Right lobe of liver (tissue), 6 donors: Measurements from ENCODE around the gene PLEKHG3. TPM values are rescaled to one million over a fixed set of nuclear protein-coding genes. Genes with fewer than 3 reads are reported as not detected.
A peak's percentile ranks its signal among the peaks of the same experiment; 100 is the strongest.

Experiments used
- ATAC-seq, 4 donors: fragments of 200-7000 bp; cut with Tn5 transposase; one replicate each; pipeline ENCODE4 v1.9.1; 2020; ENCODE audit warnings: mild to moderate bottlenecking in 4 of 4, moderate library complexity in 4 of 4
- DNase-seq, 3 donors: peaks; one replicate each; pipeline ENCODE4 v3.0.0-alpha.2; 2020
- H3K27ac ChIP-seq, 3 donors: fragments of 200-600 bp; one replicate each; pipeline ENCODE4 v1.8.0; 2022
- H3K27me3 ChIP-seq, 2 donors: fragments of 200-600 bp; one replicate each; pipeline ENCODE4 v1.8.0; 2022
- H3K36me3 ChIP-seq, 4 donors: fragments of 200-600 bp; sonication (generic) in 1 of 4; one replicate each; pipeline versions ENCODE4 v1.5.1 to v1.8.0; 2017 to 2022; ENCODE audit warnings: control low read depth in 1 of 4
- H3K4me1 ChIP-seq, 4 donors: fragments of 200-600 bp; sonication (generic) in 1 of 4; one replicate each; pipeline versions ENCODE4 v1.5.1 to v1.8.0; 2017 to 2022; ENCODE audit warnings: control low read depth in 1 of 4
- H3K4me3 ChIP-seq, 3 donors: fragments of 200-600 bp; one replicate each; pipeline ENCODE4 v1.8.0; 2022
- H3K9me3 ChIP-seq, 4 donors: fragments of 200-600 bp; sonication (generic) in 1 of 4; one replicate each; pipeline versions ENCODE4 v1.5.1 to v1.8.0; 2017 to 2022; ENCODE audit warnings: control low read depth in 1 of 4
- POLR2A ChIP-seq: fragments of 450-650 bp; IDR thresholded peaks from one replicate; pipeline ENCODE4 v1.6.1; 2017; ENCODE audit warnings: antibody characterized with exemption, mild to moderate bottlenecking
- WGBS: methylation state at CpG from one replicate; pipeline ENCODE4 v1.1.6; 2018; ENCODE audit warnings: low coverage, low lambda C conversion rate; ENCODE audit not compliant: insufficient coverage; ENCODE audit errors: missing lambda C conversion rate; 5-methylcytosine and 5-hydroxymethylcytosine counted together
- intact Hi-C, 2 donors: fragments of 100-400 bp; cut with DNase I; formaldehyde crosslinking; loops; one replicate each; pipeline versions ENCODE4 v1.11.2 to v1.14.1; 2022
- total RNA-seq, 6 experiments: library from RNA; depleted of rRNA in 2 of 6; stranded (reverse); fragments of >200 nt in 2 of 6; fragmentation: NEBNext Ultra II Directional in 3 of 6; extraction: Animal tissue kit (Norgen Biotek cat#: 25700) in 3 of 6; gene quantifications; one replicate each; pipeline versions ENCODE4 v1.1.0 to v1.2.4, GENCODE V29; 2016 to 2023
- TF ChIP-seq, protein P1 (sequence below), 4 donors: fragments of 200-600 bp in 3 of 4; fragments of 450-650 bp in 1 of 4; IDR thresholded peaks; one replicate each; pipeline versions ENCODE4 v1.5.1 to v1.8.0; 2016 to 2022; ENCODE audit warnings: antibody characterized with exemption in 4 of 4, mild to moderate bottlenecking in 2 of 4
- donor health status: DM: no; HTN: yes; CAD: no.
- donor health status: DM: no; HTN: no; CAD: no.
- donor health status: DM: no; HTN: no; CAD: no.
- donor health status: DM: no; HTN: yes; CAD: no.
- donor health status: DM: no; HTN: yes; CAD: no.

PLEKHG3 gene
- total RNA-seq, 6 experiments from 2014 or later = 25.4 to 49.1 (median 28.0) TPM

DNA sequence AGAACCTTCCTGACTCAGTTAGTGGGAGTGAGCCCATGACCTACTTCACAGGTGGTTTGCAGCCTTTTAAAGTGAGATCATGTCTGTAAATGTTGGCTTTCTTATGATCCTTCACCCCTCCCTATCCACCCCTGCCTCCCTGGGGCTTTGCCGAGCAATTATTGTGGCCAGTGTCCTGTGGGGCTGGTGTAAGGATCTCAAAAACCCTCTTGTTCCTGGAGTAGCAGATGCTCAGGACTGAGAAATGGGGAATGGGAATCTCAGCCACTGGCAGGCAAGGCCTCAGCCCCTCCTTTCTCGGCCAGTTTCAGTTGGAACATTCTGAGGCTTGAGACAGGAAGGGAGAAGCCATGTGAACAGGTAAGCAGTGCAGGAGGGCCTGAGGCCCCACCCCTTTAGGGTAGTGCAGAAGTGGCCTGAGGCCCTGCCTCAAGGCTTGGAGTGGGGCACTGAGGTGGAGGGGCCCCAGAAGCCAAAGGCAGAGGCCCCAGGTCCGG is 53.8 kb downstream of the PLEKHG3 start:
- WGBS = no CpG with 5 or more reads among the region's 3 CpGs
- no peak overlapping the region for H3K27ac ChIP-seq
- TF ChIP-seq, protein P1, sequence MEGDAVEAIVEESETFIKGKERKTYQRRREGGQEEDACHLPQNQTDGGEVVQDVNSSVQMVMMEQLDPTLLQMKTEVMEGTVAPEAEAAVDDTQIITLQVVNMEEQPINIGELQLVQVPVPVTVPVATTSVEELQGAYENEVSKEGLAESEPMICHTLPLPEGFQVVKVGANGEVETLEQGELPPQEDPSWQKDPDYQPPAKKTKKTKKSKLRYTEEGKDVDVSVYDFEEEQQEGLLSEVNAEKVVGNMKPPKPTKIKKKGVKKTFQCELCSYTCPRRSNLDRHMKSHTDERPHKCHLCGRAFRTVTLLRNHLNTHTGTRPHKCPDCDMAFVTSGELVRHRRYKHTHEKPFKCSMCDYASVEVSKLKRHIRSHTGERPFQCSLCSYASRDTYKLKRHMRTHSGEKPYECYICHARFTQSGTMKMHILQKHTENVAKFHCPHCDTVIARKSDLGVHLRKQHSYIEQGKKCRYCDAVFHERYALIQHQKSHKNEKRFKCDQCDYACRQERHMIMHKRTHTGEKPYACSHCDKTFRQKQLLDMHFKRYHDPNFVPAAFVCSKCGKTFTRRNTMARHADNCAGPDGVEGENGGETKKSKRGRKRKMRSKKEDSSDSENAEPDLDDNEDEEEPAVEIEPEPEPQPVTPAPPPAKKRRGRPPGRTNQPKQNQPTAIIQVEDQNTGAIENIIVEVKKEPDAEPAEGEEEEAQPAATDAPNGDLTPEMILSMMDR (IDR thresholded peaks at IDR 0.05) = no peak
- TF ChIP-seq POLR2A = no peak
- no peaks in the 10 kb centered on the region for H3K36me3 ChIP-seq
- H3K27me3 ChIP-seq = no peaks in the 10 kb centered on the region
- H3K9me3 ChIP-seq = no peaks in the 10 kb centered on the region
- H3K4me1 ChIP-seq = no peaks in the 10 kb centered on the region
- no peak for ATAC-seq
- intact Hi-C loops = loop anchor here in 1 of 2 donors (5.0 kb wide), 1 partner anchor 86 kb away; no protein-coding TSS in a partner anchor
- no peak overlapping the region for H3K4me3 ChIP-seq
- DNase-seq = peak in 1 of 3 donors; percentile 31

DNA sequence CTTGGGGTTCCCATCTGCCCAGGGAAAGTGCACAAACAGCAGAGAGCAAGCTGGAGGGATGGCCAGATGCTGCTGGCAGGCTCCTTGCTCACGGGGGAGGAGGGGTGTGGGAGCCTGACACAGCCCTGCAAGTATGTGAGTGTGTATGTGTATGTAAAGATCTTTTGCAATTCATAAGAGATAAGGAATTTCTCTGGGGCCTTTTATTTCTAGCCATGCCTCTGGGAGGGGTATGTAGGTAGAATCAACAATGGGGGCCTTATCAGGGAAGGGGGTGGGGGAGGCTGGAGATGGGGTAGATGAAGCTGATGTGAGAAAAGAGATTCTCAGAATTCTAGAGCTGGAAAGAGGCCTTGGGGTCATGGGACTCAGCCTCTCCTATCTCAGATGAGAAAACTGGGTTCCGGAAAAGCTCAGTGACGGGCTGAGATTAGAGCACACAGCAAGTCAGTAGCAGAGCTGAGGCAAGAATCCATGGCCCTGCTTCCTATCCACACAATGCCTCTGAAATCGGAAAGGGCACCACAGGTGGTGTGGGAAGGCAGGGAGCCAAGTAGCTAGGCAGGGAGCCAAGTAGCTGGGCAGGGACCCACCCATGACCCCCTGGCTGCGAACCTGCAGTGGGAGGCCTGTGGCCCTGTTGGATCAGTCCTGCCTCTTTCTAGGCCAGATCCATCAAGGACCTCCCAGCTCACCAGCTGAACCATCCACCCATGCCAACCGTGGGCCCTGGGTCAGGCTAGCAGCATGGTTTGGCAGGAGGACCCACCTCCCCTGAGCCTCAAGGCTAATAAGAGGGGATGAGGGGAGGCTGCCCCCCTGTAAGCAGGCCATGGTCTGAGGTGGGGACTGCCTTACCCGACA is 54.7 kb downstream of the PLEKHG3 start:
- H3K27ac ChIP-seq = no peak overlapping the region
- WGBS = 71% methylated on average over 2 of the region's 7 CpGs
- DNase-seq = peak in 1 of 3 donors; percentile 38

DNA sequence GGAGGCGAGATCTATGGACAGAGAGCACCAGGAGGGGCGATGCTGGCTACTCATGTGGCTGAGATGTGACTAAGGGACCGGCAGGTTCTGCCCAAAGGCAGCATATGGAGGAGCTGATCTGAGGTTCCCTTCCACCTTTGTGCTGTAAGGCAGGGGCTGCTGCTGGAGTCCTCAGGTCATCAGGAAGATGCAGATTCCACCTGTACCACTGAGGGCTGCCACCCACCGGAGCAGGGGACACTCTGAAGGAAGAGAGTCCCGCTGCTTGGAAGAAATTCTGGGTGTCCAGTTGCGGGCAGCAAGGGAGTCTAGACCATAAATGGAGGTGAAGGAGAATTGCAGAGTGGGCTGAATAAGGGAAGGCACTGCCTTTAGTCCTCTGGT is 55.3 kb downstream of the PLEKHG3 start:
- no peak overlapping the region for H3K4me3 ChIP-seq
- no peak for TF ChIP-seq POLR2A
- TF ChIP-seq, protein P1 (IDR thresholded peaks at IDR 0.05) = no peak
- H3K27ac ChIP-seq = no peak overlapping the region
- WGBS = 90% methylated on average over 4 of the region's 6 CpGs
- DNase-seq (peak in 1 of 3 donors; percentile 33), ATAC-seq (no peak)
- intact Hi-C loops = loop anchor here in 1 of 2 donors (5.0 kb wide), 1 partner anchor 87 kb away; no protein-coding TSS in a partner anchor
- no peaks in the 10 kb centered on the region for H3K9me3 ChIP-seq
- no peaks in the 10 kb centered on the region for H3K36me3 ChIP-seq
- H3K4me1 ChIP-seq = no peaks in the 10 kb centered on the region
- no peaks in the 10 kb centered on the region for H3K27me3 ChIP-seq

More for the DNA sequence above, 54.7 kb downstream of the PLEKHG3 start:
- Histone ChIP-seq H3K4me1 (no peaks in the 10 kb centered on the region), H3K4me3 (no peak overlapping the region), H3K36me3 (no peaks in the 10 kb centered on the region), H3K27me3 (no peaks in the 10 kb centered on the region), H3K9me3 (no peaks in the 10 kb centered on the region)
- no peak for TF ChIP-seq POLR2A
- TF ChIP-seq, protein P1 (IDR thresholded peaks at IDR 0.05) = no peak
- no peak for ATAC-seq
- intact Hi-C loops = loop anchor here in 1 of 2 donors (5.0 kb wide), 1 partner anchor 87 kb away; no protein-coding TSS in a partner anchor

DNA sequence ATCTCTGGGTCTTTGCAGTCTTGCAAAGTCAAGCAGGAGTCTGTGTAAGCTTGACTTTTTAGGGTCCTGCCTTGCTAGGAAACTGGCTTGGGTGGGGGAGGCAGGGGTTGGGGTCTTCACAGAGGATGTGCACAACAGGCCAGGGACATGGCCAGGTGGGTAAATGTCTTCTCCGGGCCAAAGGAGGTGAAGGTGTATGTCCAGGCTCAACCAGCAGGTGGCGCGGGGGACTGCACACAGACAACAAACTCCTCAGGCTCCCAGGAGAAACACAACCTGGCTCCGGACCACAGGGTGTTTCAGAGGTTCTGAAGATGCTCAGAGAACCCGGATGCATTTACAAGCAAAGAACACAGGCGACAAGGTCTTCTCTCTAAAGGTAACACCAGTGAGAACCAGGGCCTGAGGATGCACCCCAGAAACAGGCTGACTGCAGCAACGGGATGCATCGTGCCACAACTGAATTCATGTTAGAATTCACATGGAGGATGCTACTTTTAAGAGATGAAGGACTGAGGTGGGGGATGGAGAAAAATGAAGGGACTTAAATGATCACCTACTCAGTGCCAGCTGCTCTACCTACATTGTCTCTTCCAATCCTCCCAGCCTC is 56.0 kb downstream of the PLEKHG3 start:
- Histone ChIP-seq H3K27me3 (no peaks in the 10 kb centered on the region), H3K9me3 (no peaks in the 10 kb centered on the region), H3K36me3 (no peaks in the 10 kb centered on the region), H3K4me3 (no peak overlapping the region), H3K4me1 (no peaks in the 10 kb centered on the region), H3K27ac (no peak overlapping the region)
- intact Hi-C loops = loop anchor here in 1 of 2 donors (5.0 kb wide), 1 partner anchor 88 kb away; no protein-coding TSS in a partner anchor
- TF ChIP-seq, protein P1 (IDR thresholded peaks at IDR 0.05) = peak; percentile 55 to 74 (median 63)
- no peak for TF ChIP-seq POLR2A
- DNase-seq (peak in 2 of 3 donors; percentile 62 to 67), ATAC-seq (peak; percentile 51 to 65 (median 62))
- 38% methylated on average over 6 of the region's 8 CpGs for WGBS
